NCI-H2171 treated with DMSO at 0.1 percent for 48 hours (cell line): ENCODE data around the gene SMYD4.

Experiments
- DNase-seq: peaks from one replicate; lab custom pipeline; 2025; lab: John Stamatoyannopoulos, UW

SMYD4 gene

GRCh38 chr17:1732241-1732832 is 97.4 kb downstream of the SMYD4 start:
- DNase-seq: no peak

DNA sequence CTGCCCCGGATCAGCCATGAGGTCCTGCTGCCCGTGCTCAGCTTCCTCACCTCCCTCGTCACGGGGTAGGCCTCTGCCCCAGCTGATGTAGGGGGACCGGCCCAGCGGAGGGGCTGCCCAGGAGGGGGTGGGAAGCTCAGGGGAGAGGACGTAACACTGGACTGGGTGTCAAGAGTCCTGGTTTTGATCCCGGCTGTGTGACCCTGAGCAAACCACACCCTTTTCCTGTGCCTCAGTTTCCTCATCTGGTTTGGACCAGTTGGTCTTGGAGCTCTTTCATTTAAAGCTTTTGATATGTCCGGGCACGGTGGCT is 98.6 kb downstream of the SMYD4 start:
- no peak for DNase-seq

DNA sequence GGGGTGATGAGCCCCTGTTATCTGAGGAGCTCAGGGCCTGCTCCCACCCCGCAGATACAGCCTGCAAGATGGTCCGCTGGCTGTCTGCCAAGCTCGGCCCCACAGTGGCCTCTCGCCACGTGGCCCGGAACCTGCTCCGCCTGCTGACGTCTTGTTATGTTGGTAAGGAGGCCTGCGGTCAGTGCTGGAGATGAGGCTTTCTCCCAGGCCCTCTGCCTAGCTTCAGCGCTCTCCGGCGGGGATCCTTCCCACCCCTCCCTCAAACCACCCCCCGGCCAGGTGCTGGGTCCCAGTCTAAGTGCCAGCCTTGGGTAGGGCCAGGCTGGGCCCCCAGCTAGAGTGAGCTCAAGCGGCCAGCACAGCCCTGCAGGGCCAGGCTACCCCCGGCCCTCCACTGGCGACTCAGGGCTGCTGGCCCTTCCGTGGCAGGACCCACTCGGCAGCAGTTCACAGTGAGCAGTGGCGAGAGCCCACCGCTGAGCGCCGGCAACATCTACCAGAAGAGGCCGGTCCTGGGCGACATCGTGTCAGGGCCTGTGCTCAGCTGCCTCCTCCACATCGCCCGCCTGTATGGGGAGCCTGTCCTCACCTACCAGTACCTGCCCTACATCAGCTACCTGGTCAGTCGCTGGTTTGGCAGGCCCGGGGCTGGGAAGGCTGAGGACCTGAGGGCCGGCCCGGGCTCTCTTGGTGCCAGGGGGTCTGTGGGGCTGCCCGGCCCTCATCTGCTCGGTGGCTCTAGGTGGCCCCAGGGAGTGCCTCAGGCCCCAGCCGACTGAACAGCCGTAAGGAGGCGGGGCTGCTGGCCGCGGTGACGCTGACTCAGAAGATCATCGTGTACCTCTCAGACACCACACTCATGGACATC is 99.1 kb downstream of the SMYD4 start:
- no peak for DNase-seq

DNA sequence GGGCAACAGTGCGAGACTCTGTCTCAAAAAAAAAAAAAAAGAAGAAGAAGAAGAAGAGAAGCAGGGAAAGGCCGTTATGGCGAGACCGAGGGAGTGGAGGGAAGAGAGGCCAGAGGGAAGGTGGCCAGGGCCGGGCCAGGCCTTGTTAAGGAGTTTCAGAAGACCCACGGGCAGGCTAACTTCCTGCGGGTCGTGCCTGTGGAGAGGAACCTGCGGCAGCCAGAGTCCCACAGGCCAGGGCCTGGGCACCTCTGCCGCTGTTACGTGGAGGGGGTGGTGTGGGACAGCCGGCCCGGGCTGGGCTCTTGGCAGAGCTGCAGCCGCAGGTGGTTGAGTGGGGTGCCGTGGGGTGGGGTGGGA is 99.8 kb downstream of the SMYD4 start:
- no peak for DNase-seq
